Gastrocnemius medialis (tissue), 4 donors: Measurements from ENCODE around the gene IWS1. TPM values are rescaled to one million over a fixed set of nuclear protein-coding genes. Genes with fewer than 3 reads are reported as not detected.

Experiments used
- ATAC-seq, 2 donors: fragments of 150-250 bp; one replicate each; pipeline ENCODE4 v1.9.1; 2016
- DNase-seq, 2 donors: peaks; one replicate each; pipeline ENCODE4 v3.0.0-alpha.2; 2019
- H3K27ac ChIP-seq, 4 donors: fragments of 200-600 bp; sonication (generic); 1 replicate in 1 of 4; 2 replicates in 3 of 4; pipeline ENCODE4 v1.5.1; 2016 to 2018; ENCODE audit warnings: mild to moderate bottlenecking in 2 of 4, moderate library complexity in 1 of 4
- H3K27me3 ChIP-seq, 3 donors: fragments of 200-600 bp; sonication (generic) in 2 of 3; 1 replicate in 1 of 3; 2 replicates in 2 of 3; pipeline versions ENCODE4 v1.5.1 to v1.6.0; 2016 to 2019; ENCODE audit warnings: mild to moderate bottlenecking in 1 of 3, moderate library complexity in 1 of 3
- H3K36me3 ChIP-seq, 2 donors: fragments of 200-600 bp; sonication (generic) in 1 of 2; one replicate each; pipeline ENCODE4 v1.5.1; 2017 to 2018
- H3K4me1 ChIP-seq, 2 donors: fragments of 200-600 bp; sonication (generic) in 1 of 2; one replicate each; pipeline ENCODE4 v1.5.1; 2016 to 2017; ENCODE audit warnings: mild to moderate bottlenecking in 2 of 2
- H3K4me3 ChIP-seq, 4 donors: fragments of 200-600 bp; sonication (generic) in 3 of 4; 1 replicate in 1 of 4; 2 replicates in 3 of 4; pipeline ENCODE4 v1.5.1; 2016 to 2019; ENCODE audit warnings: mild to moderate bottlenecking in 2 of 4
- H3K9me3 ChIP-seq, 3 donors: fragments of 200-600 bp; sonication (generic) in 2 of 3; 1 replicate in 1 of 3; 2 replicates in 2 of 3; pipeline ENCODE4 v1.5.1; 2016 to 2019
- CTCF ChIP-seq, 5 experiments: fragments of 450-650 bp in 3 of 5; fragments of 200-600 bp in 2 of 5; sonication (generic) in 2 of 5; IDR thresholded peaks in 4 of 5; conservative IDR thresholded peaks in 1 of 5; 1 replicate in 4 of 5; 2 replicates in 1 of 5; pipeline ENCODE4 v1.5.1; 2016 to 2019; ENCODE audit warnings: antibody characterized with exemption in 5 of 5, mild to moderate bottlenecking in 3 of 5, moderate library complexity in 3 of 5
- POLR2A ChIP-seq, 2 donors: fragments of 450-650 bp; IDR thresholded peaks; one replicate each; pipeline ENCODE4 v1.6.1; 2017; ENCODE audit warnings: antibody characterized with exemption in 2 of 2, mild to moderate bottlenecking in 2 of 2, moderate library complexity in 2 of 2
- in situ Hi-C, 4 donors: fragments of 200-750 bp; cut with MboI; loops; one replicate each; pipeline versions ENCODE4 v1.15.0 to v1.8.0; 2017; ENCODE audit warnings: low sequenced_read_pairs in 4 of 4
- intact Hi-C: fragments of 100-400 bp; cut with DNase I; formaldehyde crosslinking; loops from one replicate; pipeline ENCODE4 v1.15.1; 2023; ENCODE audit warnings: low total_unique reads
- total RNA-seq, 4 donors: library from RNA; depleted of rRNA; stranded (reverse); fragments of >200 nt; gene quantifications; one replicate each; pipeline versions ENCODE4 v1.1.0 to v1.2.3, GENCODE V29; 2016

Gene IWS1
- total RNA-seq, 4 donors from 2014 or later = 50.5 to 77.0 (median 65.3) TPM

- no peak for TF ChIP-seq CTCF (IDR thresholded peaks at IDR 0.05 in 4 of 5, conservative IDR thresholded peaks at IDR 0.05 in 1 of 5)
- no peak for TF ChIP-seq POLR2A (IDR thresholded peaks at IDR 0.05)
- in situ Hi-C loops = no loop called here
- H3K9me3 ChIP-seq = no peaks in the 10 kb centered on the region
- DNase-seq (no peak), ATAC-seq (no peak)
- H3K4me3 ChIP-seq = no peak overlapping the region
- H3K36me3 ChIP-seq = peaks cover 0 to 24% of the 10 kb centered on the region in 2 donors
- no peaks in the 10 kb centered on the region for H3K4me1 ChIP-seq
- H3K27ac ChIP-seq = no peak overlapping the region
- intact Hi-C loops = no loop called here
- H3K27me3 ChIP-seq = no peaks in the 10 kb centered on the region
These were observed 61.0 kb downstream of the IWS1 start for GRCh38 chr2:127465258-127465657.

GRCh38 chr2:127464470-127465257, 61.6 kb downstream of the IWS1 start:
- intact Hi-C loops = no loop called here
- peaks cover 0 to 20% of the 10 kb centered on the region in 2 donors for H3K36me3 ChIP-seq

GRCh38 chr2:127463155-127463991, 62.9 kb downstream of the IWS1 start:
- TF ChIP-seq POLR2A (IDR thresholded peaks at IDR 0.05) (no peak), CTCF (IDR thresholded peaks at IDR 0.05 in 4 of 5, conservative IDR thresholded peaks at IDR 0.05 in 1 of 5) (no peak)
- Histone ChIP-seq H3K4me1 (no peaks in the 10 kb centered on the region), H3K36me3 (peaks cover 0 to 7% of the 10 kb centered on the region in 2 donors), H3K9me3 (no peaks in the 10 kb centered on the region), H3K4me3 (no peak overlapping the region), H3K27ac (no peak overlapping the region), H3K27me3 (no peaks in the 10 kb centered on the region)
- ATAC-seq (no peak), DNase-seq (no peak)
- in situ Hi-C loops (no loop called here), intact Hi-C loops (no loop called here)

More at GRCh38 chr2:127464470-127465257, 61.6 kb downstream of the IWS1 start:
- no peak for TF ChIP-seq POLR2A (IDR thresholded peaks at IDR 0.05)
- TF ChIP-seq CTCF (IDR thresholded peaks at IDR 0.05 in 4 of 5, conservative IDR thresholded peaks at IDR 0.05 in 1 of 5) = no peak
- in situ Hi-C loops = no loop called here
- H3K27me3 ChIP-seq = no peaks in the 10 kb centered on the region
- H3K9me3 ChIP-seq = no peaks in the 10 kb centered on the region
- H3K4me1 ChIP-seq = no peaks in the 10 kb centered on the region
- ATAC-seq (no peak), DNase-seq (no peak)
- H3K4me3 ChIP-seq = no peak overlapping the region
- H3K27ac ChIP-seq = no peak overlapping the region

- intact Hi-C loops = no loop called here
These were observed 63.8 kb downstream of the IWS1 start for GRCh38 chr2:127462461-127462860.

More at GRCh38 chr2:127462461-127462860, 63.8 kb downstream of the IWS1 start:
- ATAC-seq = no peak
- TF ChIP-seq CTCF (IDR thresholded peaks at IDR 0.05 in 4 of 5, conservative IDR thresholded peaks at IDR 0.05 in 1 of 5) (no peak), POLR2A (IDR thresholded peaks at IDR 0.05) (no peak)
- no peaks in the 10 kb centered on the region for H3K27me3 ChIP-seq
- no peaks in the 10 kb centered on the region for H3K4me1 ChIP-seq
- H3K27ac ChIP-seq = no peak overlapping the region
- H3K36me3 ChIP-seq = no peaks in the 10 kb centered on the region
- H3K4me3 ChIP-seq = no peak overlapping the region
- DNase-seq = no peak
- in situ Hi-C loops = no loop called here
- H3K9me3 ChIP-seq = no peaks in the 10 kb centered on the region
